Spleen (tissue), 11 donors: ENCODE results near the gene SLC48A1. TPM values are rescaled to one million over a fixed set of nuclear protein-coding genes. Genes with fewer than 3 reads are reported as not detected.
"Not testable (repeated sequence)": the region's sequence is repeated elsewhere in the genome, so short reads cannot be mapped to it uniquely, and the experiment has no call there.

Source experiments
- DNase-seq: peaks from one replicate; pipeline ENCODE4 v3.0.0-alpha.2; 2020
- H3K27ac ChIP-seq, 8 donors: fragments of 200-600 bp; sonication (generic) in 7 of 8; 1 replicate in 4 of 8; 2 replicates in 4 of 8; pipeline versions ENCODE4 v1.5.0 to v1.8.0; 2016 to 2021; ENCODE audit warnings: inconsistent platforms in 4 of 8, mild to moderate bottlenecking in 4 of 8, moderate library complexity in 1 of 8
- H3K27me3 ChIP-seq, 7 donors: fragments of 200-600 bp; sonication (generic) in 6 of 7; replicated peaks in 1 of 7; 1 replicate in 4 of 7; 2 replicates in 3 of 7; pipeline versions ENCODE4 v1.5.0 to v1.8.0; 2016 to 2021; ENCODE audit warnings: inconsistent platforms in 3 of 7, mild to moderate bottlenecking in 1 of 7
- H3K36me3 ChIP-seq, 6 donors: fragments of 200-600 bp; sonication (generic) in 5 of 6; 1 replicate in 4 of 6; 2 replicates in 2 of 6; pipeline versions ENCODE4 v1.5.0 to v1.8.0; 2016 to 2021; ENCODE audit warnings: inconsistent platforms in 2 of 6
- H3K4me1 ChIP-seq, 6 donors: fragments of 200-600 bp; sonication (generic) in 5 of 6; 1 replicate in 3 of 6; 2 replicates in 3 of 6; pipeline versions ENCODE4 v1.5.0 to v1.8.0; 2016 to 2021; ENCODE audit warnings: inconsistent platforms in 3 of 6
- H3K4me3 ChIP-seq, 8 donors: fragments of 200-600 bp; sonication (generic) in 7 of 8; 1 replicate in 4 of 8; 2 replicates in 4 of 8; pipeline versions ENCODE4 v1.5.0 to v1.8.0; 2016 to 2021; ENCODE audit warnings: inconsistent platforms in 4 of 8, mild to moderate bottlenecking in 4 of 8, moderate library complexity in 2 of 8
- H3K9me3 ChIP-seq, 8 donors: fragments of 200-600 bp; sonication (generic) in 7 of 8; 1 replicate in 4 of 8; 2 replicates in 4 of 8; pipeline versions ENCODE4 v1.5.0 to v1.8.0; 2016 to 2021; ENCODE audit warnings: inconsistent platforms in 4 of 8
- POLR2A ChIP-seq, 3 donors: fragments of 450-650 bp; IDR thresholded peaks; one replicate each; pipeline ENCODE4 v1.5.1; 2017; ENCODE audit warnings: antibody characterized with exemption in 3 of 3, mild to moderate bottlenecking in 1 of 3
- POLR2AphosphoS5 ChIP-seq, 3 donors: sonication (generic); formaldehyde crosslinking; IDR thresholded peaks; one replicate each; pipeline ENCODE4 v1.5.1; 2017; ENCODE audit warnings: antibody characterized with exemption in 3 of 3
- WGBS, 5 donors: extraction: QIAGEN DNeasy Blood & Tissue Kit in 3 of 5; methylation state at CpG; one replicate each; pipeline versions ENCODE4 v1.1.5 to v1.1.7; 2013 to 2018; 5-methylcytosine and 5-hydroxymethylcytosine counted together
- intact Hi-C: fragments of 100-400 bp; cut with DNase I; formaldehyde crosslinking; loops from one replicate; pipeline ENCODE4 v1.15.0; 2023; ENCODE audit warnings: low total_unique reads
- polyA plus RNA-seq, 3 donors: library from polyadenylated mRNA; stranded (reverse); fragments of 200-250 nt; gene quantifications; one replicate each; pipeline ENCODE4 v1.2.1, GENCODE V29; 2013
- total RNA-seq, 7 donors: library from RNA; depleted of rRNA in 3 of 7; stranded (reverse); fragments of >200 nt in 3 of 7; fragmentation: NEBNext Ultra II Directional in 4 of 7; extraction: Animal tissue kit (Norgen Biotek cat#: 25700) in 4 of 7; gene quantifications; one replicate each; pipeline versions ENCODE4 v1.1.0 to v1.2.1, GENCODE V29; 2016 to 2021
- TF ChIP-seq, protein P1 (sequence below), 11 experiments: fragments of 200-600 bp in 7 of 11; fragments of 450-650 bp in 4 of 11; sonication (generic) in 4 of 11; IDR thresholded peaks in 8 of 11; conservative IDR thresholded peaks in 3 of 11; 1 replicate in 7 of 11; 2 replicates in 4 of 11; pipeline versions ENCODE4 v1.4.0 to v1.8.0; 2016 to 2021; ENCODE audit warnings: antibody characterized with exemption in 11 of 11, inconsistent platforms in 4 of 11, mild to moderate bottlenecking in 1 of 11
- donor health status: healthy with polysubstance abuse.
- donor health status: DM: no; HTN: no; CAD: no; lungs with moderate emphysema.
- donor health status: DM: no; HTN: no; CAD: no.
- donor health status: Bipolar disorder and iron deficiency.
- donor health status: healthy.
- donor health status: DM: no; HTN: no; CAD: no.
- donor health status: DM: yes; HTN: yes; CAD: no.

SLC48A1 gene
- total and polyA plus RNA-seq, 10 donors, result 8.4 to 66.4 (median 38.0) TPM

DNA sequence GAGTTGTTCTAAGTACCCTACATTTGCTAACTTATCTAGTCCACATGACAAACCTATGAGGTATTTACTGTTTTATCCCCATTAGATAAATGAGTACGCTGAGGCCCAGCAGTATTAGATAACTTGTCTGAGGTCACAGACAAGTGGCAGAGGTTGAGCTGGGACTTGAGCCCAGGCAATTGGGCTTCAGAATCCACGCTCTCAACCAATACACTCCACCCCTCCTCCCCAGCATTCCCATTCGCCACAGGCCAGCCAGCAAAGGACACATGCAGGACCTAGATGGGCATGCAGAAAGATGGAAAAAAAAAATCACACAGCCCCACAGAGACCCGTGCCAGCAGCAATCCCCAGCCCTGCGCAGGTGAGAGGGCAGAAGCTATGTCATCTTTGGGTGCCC lies 34.3 kb downstream of the SLC48A1 start:
- H3K4me1 ChIP-seq, result peaks cover 98 to 100% (median 100%) of the 10 kb centered on the region in 6 donors
- DNase-seq, result no peak
- H3K36me3 ChIP-seq, result peaks cover 0 to 27% (median 0%) of the 10 kb centered on the region in 6 donors

DNA sequence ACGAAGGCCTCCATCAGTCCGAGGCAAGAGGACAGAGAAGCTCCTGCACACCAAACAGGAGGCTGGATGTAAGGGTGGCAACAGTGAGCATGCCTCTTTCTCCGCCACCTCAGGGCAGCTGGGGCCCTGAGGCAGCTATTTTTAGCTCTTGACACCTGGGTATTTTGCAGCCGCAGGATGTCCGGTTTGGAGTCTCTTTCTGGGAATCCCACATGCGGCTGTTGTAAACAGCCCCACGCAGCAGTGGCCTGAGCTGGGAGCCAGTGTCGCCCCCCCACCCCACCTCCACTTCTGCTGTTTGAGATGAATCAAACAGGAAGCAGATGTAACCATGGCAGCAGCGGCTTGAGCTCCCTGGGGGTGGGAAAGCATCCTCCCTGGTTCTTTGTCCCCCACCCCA lies 35.0 kb downstream of the SLC48A1 start:
- Histone ChIP-seq H3K27me3 (no peaks in the 10 kb centered on the region), H3K4me1 (peaks cover 94 to 100% (median 100%) of the 10 kb centered on the region in 6 donors), H3K4me3 (peak overlapping the region in 7 of 8 donors; percentile 3 to 54 (median 13)), H3K27ac (peak overlapping the region; percentile 82 to 98 (median 96)), H3K9me3 (no peaks in the 10 kb centered on the region), H3K36me3 (peaks cover 0 to 27% (median 0%) of the 10 kb centered on the region in 6 donors)
- intact Hi-C loops, result no loop called here
- TF ChIP-seq POLR2AphosphoS5 (IDR thresholded peaks at IDR 0.05), result peak; percentile 58 to 69 (median 66)
- TF ChIP-seq POLR2A (IDR thresholded peaks at IDR 0.05), result no peak
- peak; percentile 94 for DNase-seq
- WGBS, 5 donors, result 4 to 10% (median 7%) methylated on average over 4 to 9 of the region's 9 CpGs

More for the DNA sequence above, 34.3 kb downstream of the SLC48A1 start:
- no peak for TF ChIP-seq POLR2AphosphoS5 (IDR thresholded peaks at IDR 0.05)
- TF ChIP-seq, protein P1, sequence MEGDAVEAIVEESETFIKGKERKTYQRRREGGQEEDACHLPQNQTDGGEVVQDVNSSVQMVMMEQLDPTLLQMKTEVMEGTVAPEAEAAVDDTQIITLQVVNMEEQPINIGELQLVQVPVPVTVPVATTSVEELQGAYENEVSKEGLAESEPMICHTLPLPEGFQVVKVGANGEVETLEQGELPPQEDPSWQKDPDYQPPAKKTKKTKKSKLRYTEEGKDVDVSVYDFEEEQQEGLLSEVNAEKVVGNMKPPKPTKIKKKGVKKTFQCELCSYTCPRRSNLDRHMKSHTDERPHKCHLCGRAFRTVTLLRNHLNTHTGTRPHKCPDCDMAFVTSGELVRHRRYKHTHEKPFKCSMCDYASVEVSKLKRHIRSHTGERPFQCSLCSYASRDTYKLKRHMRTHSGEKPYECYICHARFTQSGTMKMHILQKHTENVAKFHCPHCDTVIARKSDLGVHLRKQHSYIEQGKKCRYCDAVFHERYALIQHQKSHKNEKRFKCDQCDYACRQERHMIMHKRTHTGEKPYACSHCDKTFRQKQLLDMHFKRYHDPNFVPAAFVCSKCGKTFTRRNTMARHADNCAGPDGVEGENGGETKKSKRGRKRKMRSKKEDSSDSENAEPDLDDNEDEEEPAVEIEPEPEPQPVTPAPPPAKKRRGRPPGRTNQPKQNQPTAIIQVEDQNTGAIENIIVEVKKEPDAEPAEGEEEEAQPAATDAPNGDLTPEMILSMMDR (IDR thresholded peaks at IDR 0.05 in 8 of 11, conservative IDR thresholded peaks at IDR 0.05 in 3 of 11), result no peak
- TF ChIP-seq POLR2A (IDR thresholded peaks at IDR 0.05), result no peak
- no peaks in the 10 kb centered on the region for H3K27me3 ChIP-seq
- intact Hi-C loops, result no loop called here
- H3K9me3 ChIP-seq, result no peaks in the 10 kb centered on the region
- peak overlapping the region in 1 of 8 donors; percentile 54 for H3K4me3 ChIP-seq
- 52 to 71% (median 61%) methylated on average over 5 of the region's 5 CpGs for WGBS, 5 donors
- H3K27ac ChIP-seq, result peak overlapping the region; percentile 82 to 98 (median 96)

DNA sequence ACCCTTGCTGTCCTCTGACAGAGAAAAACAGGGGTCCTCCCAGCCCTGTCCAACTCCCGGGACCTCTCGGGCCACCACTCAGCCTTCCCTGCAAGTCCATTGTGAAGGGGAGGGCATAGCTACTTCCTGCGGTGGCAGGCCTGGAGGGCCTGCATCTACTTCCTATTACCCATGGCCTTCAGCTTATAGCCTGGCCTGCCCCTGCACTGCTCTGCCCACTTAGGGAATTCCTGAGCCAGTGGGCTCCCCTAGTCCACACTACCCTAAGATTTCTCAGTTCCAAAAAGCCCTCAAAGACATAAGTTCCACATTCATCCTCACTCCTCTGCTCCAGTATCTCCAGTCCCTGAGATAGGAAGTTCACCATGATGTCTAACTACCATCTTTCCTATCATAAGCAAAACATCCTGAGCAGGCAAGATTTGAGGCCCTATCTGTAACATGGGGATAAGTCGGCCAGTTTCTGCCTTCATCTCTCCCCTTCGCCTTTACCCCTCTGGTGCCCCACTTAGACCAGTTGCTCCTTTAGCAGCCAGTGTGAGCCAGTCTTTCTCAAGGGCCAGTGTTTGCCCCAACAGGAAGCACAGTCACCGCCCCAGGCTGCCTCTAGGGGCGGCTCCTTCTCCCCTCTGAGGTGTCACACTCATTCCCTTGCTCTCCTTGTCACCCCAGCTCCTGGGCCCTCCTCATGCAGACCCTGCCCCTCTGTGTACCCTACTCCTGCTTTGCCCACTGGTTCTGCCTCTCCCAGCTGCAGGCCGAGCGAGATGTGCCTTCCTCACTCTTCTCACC lies 35.7 kb downstream of the SLC48A1 start:
- Histone ChIP-seq H3K27me3 (no peaks in the 10 kb centered on the region), H3K4me3 (peak overlapping the region in 7 of 8 donors; percentile 3 to 54 (median 14)), H3K9me3 (no peaks in the 10 kb centered on the region), H3K4me1 (peaks cover 92 to 100% (median 100%) of the 10 kb centered on the region in 6 donors), H3K36me3 (peaks cover 0 to 25% (median 0%) of the 10 kb centered on the region in 6 donors), H3K27ac (peak overlapping the region; percentile 82 to 98 (median 96))
- TF ChIP-seq POLR2AphosphoS5 (IDR thresholded peaks at IDR 0.05) (peak in 2 of 3 donors; percentile 13 to 23), POLR2A (IDR thresholded peaks at IDR 0.05) (no peak)
- TF ChIP-seq, protein P1 (IDR thresholded peaks at IDR 0.05 in 8 of 11, conservative IDR thresholded peaks at IDR 0.05 in 3 of 11), result peak in 7 of 11 experiments; percentile 30 to 55 (median 42)
- 18 to 30% (median 23%) methylated on average over 9 of the region's 9 CpGs for WGBS, 5 donors
- no peak for DNase-seq
- intact Hi-C loops, result no loop called here

DNA sequence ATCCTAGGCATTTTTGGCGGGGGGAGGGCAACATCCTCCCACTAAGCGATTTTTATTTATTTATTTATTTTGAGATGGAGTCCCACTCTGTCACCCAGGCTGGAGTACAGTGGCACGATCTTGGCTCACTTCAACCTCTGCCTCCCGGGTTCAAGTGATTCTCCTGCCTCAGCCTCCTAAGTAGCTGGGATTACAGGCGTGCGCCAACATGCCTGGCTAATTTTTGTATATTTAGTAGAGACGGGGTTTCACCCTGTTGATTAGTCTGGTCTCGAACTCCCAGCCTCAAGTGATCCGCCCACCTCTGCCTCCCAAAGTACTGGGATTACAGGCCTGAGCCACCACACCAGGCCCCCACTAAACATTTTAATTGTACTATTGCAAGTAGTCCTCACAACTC lies 36.5 kb downstream of the SLC48A1 start:
- Histone ChIP-seq H3K36me3 (peaks cover 0 to 22% (median 0%) of the 10 kb centered on the region in 6 donors), H3K27ac (peak overlapping the region; percentile 82 to 98 (median 96)), H3K4me1 (peaks cover 92 to 100% (median 100%) of the 10 kb centered on the region in 6 donors)
- 69 to 81% (median 79%) methylated on average over 9 of the region's 9 CpGs for WGBS, 5 donors
- DNase-seq, H3K4me3 ChIP-seq, H3K27me3 ChIP-seq, intact Hi-C loops, H3K9me3 ChIP-seq: not testable (repeated sequence)

DNA sequence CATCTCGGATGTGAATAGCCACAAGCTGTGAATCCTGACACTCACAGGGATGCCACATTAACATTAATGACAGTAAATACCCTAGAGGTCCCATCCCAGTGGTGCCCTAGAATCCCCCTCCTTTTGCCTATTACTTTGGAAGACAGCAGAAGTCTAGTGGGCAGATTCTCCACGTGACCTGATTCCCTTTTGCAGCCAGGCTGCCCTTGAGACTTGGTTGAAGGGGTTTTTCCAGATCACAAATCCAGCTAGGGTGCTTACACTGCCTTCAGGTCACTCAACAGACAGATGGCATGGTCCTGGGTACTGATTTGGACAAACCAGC lies 38.0 kb downstream of the SLC48A1 start:
- intact Hi-C loops, result no loop called here
- peaks cover 89 to 100% (median 100%) of the 10 kb centered on the region in 6 donors for H3K4me1 ChIP-seq
- no peak for DNase-seq
- H3K36me3 ChIP-seq, result peaks cover 0 to 14% (median 0%) of the 10 kb centered on the region in 6 donors
- H3K4me3 ChIP-seq, result peak overlapping the region in 1 of 8 donors; percentile 28
- H3K27me3 ChIP-seq, result no peaks in the 10 kb centered on the region
- 24 to 41% (median 27%) methylated on average over 2 of the region's 2 CpGs for WGBS, 5 donors
- no peaks in the 10 kb centered on the region for H3K9me3 ChIP-seq
- peak overlapping the region; percentile 82 to 98 (median 96) for H3K27ac ChIP-seq
- TF ChIP-seq, protein P1 (IDR thresholded peaks at IDR 0.05 in 8 of 11, conservative IDR thresholded peaks at IDR 0.05 in 3 of 11), result no peak
- TF ChIP-seq POLR2AphosphoS5 (IDR thresholded peaks at IDR 0.05) (no peak), POLR2A (IDR thresholded peaks at IDR 0.05) (no peak)
